HPDE6-E6E7 (cell line): ENCODE measurements around the gene HCRT.
A peak's percentile ranks its signal among the peaks of the same experiment; 100 is the strongest.
"Not testable (repeated sequence)": the region's sequence is repeated elsewhere in the genome, so short reads cannot be mapped to it uniquely, and the experiment has no call there.

ENCODE experiments used
- DNase-seq: peaks from one replicate; pipeline ENCODE4 v3.0.0; 2011; ENCODE audit warnings: missing footprints; ENCODE audit errors: extremely low spot score

The HCRT gene, protein sequence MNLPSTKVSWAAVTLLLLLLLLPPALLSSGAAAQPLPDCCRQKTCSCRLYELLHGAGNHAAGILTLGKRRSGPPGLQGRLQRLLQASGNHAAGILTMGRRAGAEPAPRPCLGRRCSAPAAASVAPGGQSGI

DNA sequence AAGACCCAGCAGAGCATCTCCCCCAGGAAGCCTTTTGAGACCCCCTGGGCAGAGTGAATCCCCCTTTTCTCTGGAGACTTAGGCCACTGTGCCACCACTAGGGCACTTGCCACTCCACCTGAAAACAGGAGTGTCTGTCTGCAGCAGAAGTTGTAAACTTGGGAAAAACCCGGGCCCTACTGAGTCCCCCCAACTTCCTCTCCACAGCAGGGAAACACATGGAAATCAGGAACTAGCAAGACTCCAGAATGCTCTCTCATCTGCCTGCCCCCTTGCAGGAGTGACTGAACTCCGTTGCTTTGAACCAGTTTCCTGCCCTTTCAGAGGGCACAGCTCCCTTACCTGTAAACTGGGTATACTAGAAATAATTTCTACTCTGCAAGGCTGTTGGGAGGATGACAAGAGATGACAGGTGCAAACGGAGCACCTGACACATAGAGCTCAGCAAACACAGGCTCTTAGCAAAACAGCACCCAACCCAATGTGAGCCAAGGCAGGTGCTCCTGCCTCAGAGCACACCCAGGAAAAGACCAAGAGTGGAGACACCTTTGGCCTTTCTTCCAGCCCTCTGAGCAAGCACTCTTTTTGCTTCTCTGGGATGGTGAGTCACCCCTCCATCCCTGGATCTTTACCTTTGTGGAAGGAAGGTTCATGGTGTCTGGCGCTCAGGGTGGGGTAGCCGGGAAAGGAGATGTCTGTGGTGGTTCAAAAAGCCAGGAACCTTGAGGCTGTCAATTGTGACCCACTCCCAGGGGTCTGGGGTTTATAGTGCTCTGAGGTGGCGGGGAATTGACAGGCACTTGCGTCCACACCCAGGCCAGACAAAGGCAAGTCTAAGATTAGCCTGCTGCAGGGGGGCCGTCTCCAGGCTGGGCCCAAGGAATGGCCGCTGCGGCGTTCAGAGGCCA, at the start of gene HCRT:
HCRT (minus strand) TSS at position 740 of the 908 bp plus-strand sequence; CDS start at position 653, 87 bp downstream.
- DNase-seq = no peak

DNA sequence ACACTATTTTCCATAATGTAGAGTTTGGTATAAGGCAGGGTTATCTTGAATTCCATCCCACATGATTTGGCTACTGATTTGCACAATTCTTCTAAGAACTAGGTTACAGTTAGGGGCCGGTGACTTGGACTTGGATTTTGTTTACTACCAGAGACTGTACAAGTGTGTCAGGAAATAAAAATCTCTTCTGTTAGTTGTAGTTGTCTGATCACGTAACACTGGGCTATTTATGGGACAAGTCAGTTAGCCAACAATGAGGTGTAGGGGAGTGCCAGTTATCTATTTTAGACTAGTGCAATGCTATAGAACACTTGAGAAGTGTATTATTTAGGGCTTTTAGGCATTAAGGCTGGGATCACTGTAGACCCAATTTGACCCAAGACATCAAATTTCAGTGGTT, 48.7 kb upstream of the HCRT start:
- DNase-seq = no peak

DNA sequence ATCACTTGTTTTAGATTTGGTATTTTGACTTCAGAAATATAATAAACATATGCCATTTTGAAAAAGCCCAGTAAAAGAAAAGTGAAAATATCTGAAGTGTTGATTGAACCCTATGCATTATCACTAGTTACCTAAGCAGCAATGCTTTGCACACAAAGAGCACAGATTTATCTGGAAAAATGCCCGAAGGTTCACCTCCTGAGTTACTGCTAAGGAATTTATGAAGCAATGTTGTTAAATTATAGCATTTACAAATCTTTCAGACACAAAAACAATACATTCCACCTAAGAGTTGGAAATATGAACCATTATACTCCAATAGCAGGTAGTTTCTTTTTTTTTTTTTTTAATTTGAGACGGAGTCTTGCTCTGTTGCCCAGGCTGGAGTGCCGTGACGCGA, 47.9 kb upstream of the HCRT start:
- DNase-seq = no peak

DNA sequence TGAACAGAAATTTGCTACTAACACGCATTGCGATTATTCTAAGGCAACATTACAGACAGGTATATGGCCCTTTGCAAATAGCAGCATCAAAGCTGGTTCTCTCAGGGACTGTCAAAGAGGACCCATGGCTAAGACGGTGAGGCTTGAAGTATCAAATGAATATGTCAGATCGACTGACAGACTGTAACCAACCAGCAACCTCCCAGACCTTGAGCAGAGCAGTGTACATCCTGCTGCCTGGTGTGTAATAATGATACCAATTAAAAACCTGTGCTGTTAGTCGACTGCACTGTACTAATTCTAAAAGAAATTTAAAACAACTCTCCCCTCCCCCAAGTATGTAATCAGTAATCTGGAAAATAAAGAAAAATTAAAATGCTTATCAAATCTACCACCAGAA, 45.0 kb upstream of the HCRT start:
- no peak for DNase-seq

DNA sequence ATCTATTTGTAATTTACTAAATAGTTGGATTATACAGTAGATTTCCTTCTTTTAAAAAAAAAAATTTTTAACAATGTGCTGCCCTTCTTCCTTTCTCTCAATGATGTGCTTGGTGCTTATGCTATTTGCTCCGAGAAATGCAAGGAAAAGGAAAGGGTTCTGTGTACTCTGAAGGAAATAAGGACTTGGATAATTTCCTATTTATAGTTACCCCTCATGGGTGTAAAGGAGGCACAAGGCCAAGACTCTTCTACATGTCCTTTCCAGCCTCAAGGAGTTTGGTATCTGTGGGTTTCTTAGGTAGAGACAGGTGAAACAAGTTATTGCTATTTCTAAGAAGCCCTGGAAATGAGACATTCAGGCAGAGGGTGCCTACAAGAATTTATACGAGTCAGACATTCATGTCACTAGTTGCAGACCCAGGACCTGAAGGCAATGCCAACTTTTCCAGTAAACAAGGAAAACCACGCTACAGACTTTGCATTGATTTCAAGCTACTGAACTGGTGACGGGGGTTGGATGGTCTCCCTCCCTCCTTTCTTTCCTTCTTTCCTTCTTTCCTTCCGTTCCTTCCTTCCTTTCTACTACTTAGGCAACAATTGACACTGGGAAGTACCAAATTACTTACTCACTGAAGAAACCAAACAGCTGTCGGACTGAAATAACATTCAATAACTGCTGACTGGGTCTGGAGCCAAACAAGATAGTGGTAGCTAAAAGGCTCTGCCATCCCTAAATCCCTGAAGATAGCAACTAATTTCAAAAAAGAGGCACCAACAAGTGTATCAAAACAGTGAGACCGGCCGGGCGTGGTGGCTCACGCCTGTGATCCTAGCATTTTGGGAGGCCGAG, 42.8 kb upstream of the HCRT start:
- DNase-seq = no peak

DNA sequence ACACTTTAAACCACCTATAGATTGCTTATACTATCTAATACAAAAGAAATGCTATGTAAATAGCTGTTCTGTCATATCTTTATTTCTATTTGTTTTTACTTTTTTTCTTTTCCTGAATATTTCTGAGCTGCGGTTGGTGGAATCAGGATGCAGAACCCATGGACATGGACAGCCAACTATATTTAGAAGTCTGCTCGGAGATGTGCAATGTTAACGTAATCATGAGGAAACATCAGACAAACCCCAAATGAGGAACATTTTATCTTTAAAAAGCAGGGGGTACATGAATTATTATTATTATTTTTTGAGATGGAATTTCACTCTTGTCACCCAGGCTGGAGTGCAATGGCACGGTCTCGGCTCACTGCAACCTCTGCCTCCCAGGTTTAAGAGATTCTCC, 40.4 kb upstream of the HCRT start:
- DNase-seq = no peak

DNA sequence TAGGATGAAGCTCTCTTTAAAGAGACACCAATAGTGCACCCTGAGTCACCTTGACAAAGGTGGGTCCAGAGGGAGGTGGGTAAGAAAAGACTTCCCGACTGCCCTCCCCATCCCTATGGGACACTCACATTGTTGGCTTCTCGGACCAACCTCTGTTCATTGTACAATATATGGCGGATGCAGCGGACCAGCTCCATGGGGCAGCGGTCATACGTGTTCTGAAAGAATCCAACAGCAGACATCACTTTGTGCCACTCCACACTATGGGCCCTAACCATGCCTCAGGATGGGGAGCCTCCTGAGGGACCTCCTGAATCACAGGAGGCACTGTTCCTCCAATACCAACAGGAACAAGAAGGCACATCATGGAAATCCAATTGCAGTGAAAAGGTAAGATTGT, 39.4 kb upstream of the HCRT start:
- no peak for DNase-seq

DNA sequence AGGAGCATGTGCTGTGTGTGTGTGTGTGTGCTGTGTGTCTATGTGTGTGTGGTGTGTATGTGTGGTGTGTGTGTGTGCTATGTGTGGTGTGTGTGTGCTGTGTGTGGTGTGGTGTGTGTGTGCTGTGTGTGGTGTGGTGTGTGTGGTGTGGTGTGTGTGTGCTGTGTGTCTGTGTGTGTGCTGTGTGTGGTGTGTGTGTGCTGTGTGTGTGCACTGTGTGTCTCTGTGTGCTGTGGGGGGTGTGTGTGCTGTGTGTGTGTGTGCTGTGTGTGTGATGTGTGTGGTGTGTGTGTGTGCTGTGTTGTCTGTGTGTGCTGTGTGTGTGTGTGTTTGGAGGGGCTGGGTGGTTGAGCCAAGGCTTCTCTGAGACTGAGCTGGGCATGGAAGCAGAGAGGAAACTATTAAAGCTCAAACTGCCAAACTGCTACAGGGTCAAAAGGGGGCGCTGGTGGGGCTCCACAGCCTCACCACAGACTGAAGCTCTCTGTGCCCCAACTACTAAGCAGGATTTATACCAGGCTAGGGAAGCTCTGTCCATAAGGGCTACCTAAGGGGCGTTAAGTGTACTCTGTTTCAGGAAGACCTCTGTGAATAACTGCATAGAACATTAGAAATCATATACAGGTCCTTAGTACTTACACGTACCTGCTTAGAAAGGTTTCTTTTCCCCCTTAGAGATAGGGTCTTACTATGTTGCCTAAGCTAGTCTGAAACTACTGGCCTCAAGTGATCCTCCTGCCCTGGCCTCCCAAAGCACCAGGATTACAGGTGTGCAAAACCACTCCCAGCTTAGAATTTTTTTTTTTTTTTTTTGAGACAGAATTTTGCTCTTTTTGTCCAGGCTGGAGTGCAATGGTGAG, 36.9 kb upstream of the HCRT start:
- DNase-seq = peak; percentile 16

DNA sequence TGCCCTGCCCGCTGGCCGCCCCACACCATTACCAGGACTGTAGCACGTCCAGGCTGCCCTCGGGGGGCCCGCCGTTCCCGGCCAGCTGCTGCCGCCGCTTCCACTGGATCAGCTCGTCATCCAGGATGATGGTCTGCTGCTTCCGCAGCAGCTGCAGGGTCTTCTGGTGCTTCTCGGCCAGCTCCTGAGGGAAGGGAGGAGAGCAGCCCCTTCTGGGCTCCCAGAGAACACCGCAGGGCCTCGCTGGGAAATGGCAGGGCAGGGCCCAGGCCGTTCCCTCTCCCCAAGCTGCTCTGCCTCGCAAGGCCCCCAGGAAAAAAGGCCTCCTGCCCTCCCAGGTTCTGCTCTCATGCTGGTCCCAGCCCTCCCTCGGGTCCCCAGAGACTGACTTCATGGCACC, 34.0 kb upstream of the HCRT start:
- DNase-seq = not testable (repeated sequence)

DNA sequence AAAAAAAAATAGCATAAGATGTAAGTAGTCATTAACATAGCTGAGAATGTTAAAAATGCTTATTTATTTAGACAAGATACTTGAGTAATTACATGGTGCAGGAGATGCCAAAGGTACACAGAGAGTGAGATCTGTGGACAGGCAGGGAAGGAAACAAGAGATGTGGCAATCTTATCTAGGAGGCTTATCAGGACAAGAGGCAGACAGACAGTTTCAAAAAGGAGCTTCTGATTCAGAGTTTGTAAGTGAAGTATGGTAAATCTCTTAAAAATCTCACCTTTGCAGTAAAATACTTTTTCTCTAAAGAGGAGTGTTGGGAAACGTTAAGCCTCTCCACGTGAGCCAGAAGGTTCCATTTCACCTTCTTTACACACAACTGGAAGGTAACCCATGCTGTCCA, 28.9 kb upstream of the HCRT start:
- no peak for DNase-seq

DNA sequence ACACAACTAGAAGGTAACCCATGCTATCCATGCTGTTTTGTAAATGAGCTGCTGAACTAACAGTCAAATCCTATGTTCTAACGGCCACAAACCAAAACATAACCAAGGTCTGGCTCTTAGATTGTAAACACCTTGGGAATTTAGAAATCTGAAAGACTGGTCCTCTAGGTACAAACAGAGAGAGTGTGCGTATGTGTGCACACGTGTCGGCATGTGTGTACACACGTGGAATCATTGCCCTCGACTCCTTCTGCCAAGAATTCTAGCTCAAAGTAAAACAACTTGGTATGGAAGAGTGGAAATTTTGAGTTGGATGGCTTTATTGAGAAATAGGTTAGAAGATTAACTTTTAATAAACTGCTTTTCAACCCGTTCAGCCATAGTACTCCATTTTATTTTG, 27.1 kb upstream of the HCRT start:
- no peak for DNase-seq

DNA sequence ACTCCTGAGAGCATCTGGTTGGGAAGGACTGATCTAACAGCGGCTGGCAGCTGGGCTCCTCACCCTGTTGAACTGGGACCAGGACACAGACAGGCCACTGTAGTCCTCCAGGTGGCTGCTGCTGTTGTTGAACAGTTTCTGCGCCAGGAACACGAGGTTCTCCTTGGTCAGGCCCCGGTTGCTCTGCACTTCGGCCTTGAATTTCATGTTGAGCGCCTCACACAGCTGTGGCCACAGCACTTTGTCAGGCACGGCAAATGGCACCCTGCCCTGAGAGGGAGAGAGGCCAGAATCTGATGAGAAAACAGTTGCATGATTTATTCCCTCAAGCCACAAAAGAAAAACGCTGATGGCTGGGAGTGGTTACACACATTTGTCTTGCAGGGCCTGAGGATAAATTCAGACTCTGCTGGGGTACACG, 26.7 kb upstream of the HCRT start:
- not testable (repeated sequence) for DNase-seq

DNA sequence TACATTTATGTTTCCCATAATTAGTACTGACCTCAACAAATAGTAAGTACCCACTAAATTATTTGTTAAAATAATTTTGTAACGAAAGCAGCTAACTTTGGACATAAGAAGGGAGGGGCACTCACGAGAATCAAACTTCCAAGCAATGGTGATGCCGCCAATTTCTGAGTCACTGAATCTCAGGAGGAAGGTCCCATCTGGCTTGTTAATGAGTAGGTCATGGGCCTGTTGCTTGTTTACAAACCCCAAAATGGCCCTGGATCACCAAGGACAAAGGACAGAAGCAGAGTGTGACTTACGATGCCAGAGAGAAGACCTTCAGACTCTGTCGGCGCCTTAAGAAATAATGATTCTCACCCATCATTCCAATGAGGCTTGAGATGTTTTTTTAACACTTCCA, 24.8 kb upstream of the HCRT start:
- DNase-seq = no peak

DNA sequence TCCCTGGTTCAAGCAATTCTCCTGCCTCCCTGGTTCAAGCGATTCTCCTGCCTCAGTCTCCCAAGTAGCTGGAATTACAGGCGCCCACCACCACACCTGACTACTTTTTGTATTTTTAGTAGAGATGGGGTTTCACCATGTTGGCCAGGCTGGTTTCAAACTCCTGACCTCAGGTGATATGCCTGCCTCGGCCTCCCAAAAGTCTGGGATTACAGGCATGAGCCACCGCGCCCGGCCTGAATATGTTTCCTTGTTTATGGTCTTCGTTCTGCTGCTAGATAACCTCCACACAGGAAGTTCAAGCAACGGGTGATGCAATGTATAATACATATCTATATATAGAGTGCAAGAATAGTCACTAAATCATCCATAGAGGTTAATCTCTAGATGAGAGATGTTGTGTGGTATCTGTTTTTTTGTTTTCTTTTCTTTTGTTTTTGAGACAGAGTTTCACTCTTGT, 20.9 kb upstream of the HCRT start:
- DNase-seq = not testable (repeated sequence)

DNA sequence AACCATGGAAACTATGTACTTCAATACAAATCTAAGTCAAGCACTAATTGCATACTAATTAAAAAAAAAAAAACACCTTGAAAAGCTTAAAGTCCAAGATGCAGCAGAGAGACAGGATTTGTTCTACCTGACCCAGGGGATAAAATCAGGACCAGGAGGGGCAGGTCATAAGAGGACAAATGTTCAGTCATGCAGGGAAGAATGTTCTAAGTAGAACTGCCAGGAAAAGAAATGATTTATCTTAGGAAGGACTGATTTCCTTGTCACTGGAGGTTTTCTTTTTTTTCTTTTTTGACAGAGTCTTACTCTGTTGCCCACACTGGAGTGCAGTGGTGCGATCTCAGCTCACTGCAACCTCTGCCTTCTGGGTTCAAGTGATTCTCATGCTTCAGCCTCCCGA, 18.1 kb upstream of the HCRT start:
- no peak for DNase-seq

DNA sequence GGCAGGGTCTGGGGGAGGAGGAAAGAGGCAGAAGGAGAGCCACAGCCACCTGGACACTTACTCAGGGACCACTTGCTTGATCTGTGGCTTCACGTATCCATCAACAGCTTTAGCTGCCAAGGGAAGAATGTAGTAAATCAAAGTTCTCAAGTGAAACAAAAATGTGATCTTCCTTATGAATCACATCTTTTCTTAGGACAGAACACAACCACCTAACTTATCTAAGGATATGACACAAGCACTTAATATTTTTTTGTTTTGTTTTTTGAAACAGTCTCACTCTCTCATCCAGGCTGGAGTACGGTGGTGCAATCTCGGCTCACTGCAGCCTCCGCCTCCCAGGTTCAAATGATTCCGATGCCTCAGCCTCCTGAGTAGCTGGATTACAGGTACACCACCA, 17.4 kb upstream of the HCRT start:
- no peak for DNase-seq

DNA sequence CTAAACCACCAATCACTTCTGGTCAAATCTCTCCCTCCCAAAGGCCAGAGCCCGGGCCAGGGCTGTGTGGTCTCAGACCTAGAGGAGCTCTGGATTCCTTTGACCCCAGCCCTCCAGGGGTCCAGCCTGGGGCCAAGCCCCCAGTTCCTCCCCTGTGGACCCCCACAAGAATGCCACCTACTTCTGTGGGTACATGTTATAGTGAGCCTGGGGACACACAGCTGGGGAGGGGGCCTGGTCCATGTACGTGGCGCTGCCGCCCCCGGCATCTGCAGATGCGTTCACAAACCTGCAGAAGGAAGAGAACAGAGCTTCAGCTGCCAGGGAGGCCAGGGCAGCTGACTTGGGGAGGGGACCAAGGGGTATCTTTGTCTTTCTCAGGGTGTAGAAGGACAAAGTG, 16.9 kb upstream of the HCRT start:
- DNase-seq = no peak

DNA sequence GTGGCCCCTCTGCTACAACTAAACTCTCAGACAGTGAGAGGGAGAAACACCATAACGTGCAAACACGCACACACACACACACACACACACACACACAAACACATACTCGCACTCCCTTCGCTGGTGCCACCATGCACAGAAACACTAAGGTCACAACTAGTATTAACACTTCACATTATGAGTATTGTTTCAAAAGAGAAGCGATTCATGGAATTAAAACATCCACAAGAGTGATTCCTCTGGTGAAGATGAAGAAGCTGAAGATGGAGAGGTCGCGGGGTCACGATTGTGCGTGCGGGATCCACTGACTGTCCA, 16.2 kb upstream of the HCRT start:
- no peak for DNase-seq

DNA sequence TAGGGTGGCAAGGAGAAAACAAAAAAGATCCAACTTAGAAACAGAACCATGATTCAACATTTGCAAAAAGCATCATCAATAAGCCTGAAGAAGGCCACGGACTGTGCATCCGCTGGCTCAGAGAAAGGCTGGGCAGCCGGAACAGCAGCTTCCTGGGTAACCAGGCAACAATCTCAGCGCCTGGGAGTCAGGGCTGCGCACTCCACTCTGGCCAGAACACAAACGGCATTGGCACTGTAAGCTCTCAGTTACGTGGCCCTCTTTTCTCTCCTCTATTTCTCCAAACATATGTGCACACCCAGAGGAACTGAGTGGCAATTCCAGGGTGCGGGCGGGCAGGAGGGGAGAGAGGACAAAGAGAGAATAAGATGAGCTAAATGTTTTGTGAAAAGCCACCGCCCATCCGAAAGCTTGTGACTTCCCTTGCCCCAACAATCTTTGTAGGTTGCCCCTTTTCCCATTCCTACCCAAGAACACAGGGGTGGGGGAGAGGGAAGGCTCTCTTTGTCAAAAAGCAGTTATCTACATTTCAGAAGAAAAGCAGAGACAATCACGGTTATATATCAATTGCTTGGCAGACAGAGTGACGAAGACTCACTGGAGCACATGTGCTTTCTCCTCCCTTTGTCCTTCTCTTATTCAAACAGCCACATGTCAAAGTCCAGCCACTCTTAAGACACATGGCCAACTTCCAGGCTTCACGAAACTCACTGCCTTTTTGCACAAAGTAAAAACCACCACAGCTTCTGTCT, 15.6 kb upstream of the HCRT start:
- no peak for DNase-seq

DNA sequence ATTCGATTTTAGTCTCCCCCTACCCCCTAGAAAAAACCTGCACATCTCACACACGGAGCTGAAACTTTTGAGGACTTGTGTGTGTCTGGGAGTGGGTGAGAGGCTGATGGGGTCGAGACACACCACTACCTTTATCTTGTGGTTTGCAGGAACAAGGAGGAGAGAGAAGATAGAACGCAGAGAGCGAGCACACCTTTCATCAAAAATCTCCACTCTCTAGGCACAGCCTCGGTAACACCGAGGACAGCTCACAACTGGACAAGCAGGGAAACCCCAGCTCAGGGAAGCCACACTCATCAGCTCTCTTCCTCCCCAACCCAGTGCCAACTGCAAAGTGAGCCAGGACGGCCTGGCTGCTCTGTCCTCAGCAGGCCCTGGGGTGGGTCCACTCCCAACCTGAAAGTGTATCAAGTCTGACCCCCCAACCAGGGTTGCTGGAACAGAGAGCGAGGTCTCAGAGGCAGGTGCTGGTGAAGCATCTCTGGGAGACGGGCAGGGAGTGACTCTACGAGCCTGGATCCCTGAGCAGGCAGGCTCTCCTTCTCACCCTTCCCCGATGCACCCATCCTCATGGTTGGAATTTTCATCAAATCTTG, 14.3 kb upstream of the HCRT start:
- no peak for DNase-seq

DNA sequence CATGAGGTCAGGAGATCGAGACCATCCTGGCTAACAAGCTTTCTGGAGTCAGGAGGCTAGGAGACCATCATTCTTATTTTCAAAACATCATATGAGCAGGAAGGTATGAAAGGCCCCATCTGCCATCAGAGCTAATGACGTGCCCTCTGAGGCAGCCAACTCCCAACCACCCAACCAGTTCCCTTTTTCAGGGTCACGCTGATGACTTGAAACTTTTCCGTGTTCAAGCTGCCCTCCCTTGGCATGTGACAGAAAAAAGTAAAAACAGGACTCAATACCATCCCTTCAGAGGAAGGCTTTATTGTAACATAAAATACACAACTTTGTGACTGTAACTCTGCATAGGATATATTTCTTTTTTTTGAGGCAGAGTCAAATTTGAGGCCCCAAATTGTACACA, 13.6 kb upstream of the HCRT start:
- no peak for DNase-seq
